Endothelial cell (in vitro differentiated cells): Measurements from ENCODE around the gene SYNDIG1. TPM values are rescaled to one million over a fixed set of nuclear protein-coding genes. Genes with fewer than 3 reads are reported as not detected.

Experiments used
- DNase-seq: peaks from one replicate; pipeline ENCODE4 v3.0.0; 2021; ENCODE audit warnings: low spot score
- H3K27ac Mint-ChIP-seq: one replicate; pipeline ENCODE4 v1.8.0; 2021; ENCODE audit warnings: mixed read lengths, inconsistent platforms; ENCODE audit not compliant: unreplicated experiment
- H3K27me3 Mint-ChIP-seq: one replicate; pipeline ENCODE4 v1.8.0; 2021; ENCODE audit warnings: mild to moderate bottlenecking, moderate library complexity, mixed read lengths, inconsistent platforms; ENCODE audit not compliant: unreplicated experiment
- H3K36me3 Mint-ChIP-seq: one replicate; pipeline ENCODE4 v1.8.0; 2021; ENCODE audit warnings: mild to moderate bottlenecking, low read depth, mixed read lengths, inconsistent platforms; ENCODE audit not compliant: unreplicated experiment
- H3K4me1 Mint-ChIP-seq: one replicate; pipeline ENCODE4 v1.8.0; 2021; ENCODE audit warnings: mild to moderate bottlenecking, mixed read lengths, inconsistent platforms; ENCODE audit not compliant: unreplicated experiment
- H3K4me3 Mint-ChIP-seq: one replicate; pipeline ENCODE4 v1.8.0; 2021; ENCODE audit warnings: mild to moderate bottlenecking, mixed read lengths, inconsistent platforms; ENCODE audit not compliant: unreplicated experiment
- H3K9me3 Mint-ChIP-seq: one replicate; pipeline ENCODE4 v1.8.0; 2021; ENCODE audit warnings: mixed read lengths, inconsistent platforms; ENCODE audit not compliant: unreplicated experiment
- total RNA-seq: library from RNA; stranded (reverse); fragmentation: NEBNext Ultra II Directional; extraction: Animal tissue kit (Norgen Biotek cat#: 25700); gene quantifications from one replicate; pipeline ENCODE4 v1.2.1, GENCODE V29; 2021; ENCODE audit not compliant: unreplicated experiment
- TF ChIP-seq, protein P1 (sequence below): fragments of 200-600 bp; sonication (generic); IDR thresholded peaks from one replicate; pipeline ENCODE4 v1.5.0; 2021; ENCODE audit warnings: antibody characterized with exemption; ENCODE audit not compliant: unreplicated experiment

Gene SYNDIG1
- total RNA-seq, 1 donor from 2014 or later, result 8.1 TPM

DNA sequence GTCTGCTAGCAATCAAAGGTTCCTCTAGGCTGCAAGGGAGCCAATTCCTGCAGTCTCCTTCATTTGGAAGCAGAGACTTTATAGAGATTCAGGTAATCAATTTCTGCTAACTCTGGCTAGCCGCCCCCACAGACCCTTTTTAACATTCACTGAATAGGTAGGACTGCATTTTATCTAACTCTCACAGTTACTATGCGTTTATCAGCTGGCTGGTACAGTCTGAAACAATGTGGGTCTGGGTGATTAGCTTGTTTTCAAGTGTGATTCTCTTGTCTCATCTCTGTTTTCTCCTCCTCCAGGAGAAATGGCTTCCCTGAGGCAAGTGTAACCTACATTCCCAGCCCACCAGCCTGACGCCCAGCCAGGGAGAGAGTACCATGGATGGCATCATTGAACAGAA, 73.3 kb downstream of the SYNDIG1 start:
- H3K9me3 Mint-ChIP-seq, result no peaks in the 10 kb centered on the region
- peaks cover 3% of the 10 kb centered on the region for H3K4me1 Mint-ChIP-seq
- peaks cover 5% of the 10 kb centered on the region for H3K27me3 Mint-ChIP-seq
- no peak for DNase-seq
- no peak overlapping the region for H3K27ac Mint-ChIP-seq
- no peak overlapping the region for H3K4me3 Mint-ChIP-seq
- peaks cover 18% of the 10 kb centered on the region for H3K36me3 Mint-ChIP-seq
- TF ChIP-seq, protein P1, sequence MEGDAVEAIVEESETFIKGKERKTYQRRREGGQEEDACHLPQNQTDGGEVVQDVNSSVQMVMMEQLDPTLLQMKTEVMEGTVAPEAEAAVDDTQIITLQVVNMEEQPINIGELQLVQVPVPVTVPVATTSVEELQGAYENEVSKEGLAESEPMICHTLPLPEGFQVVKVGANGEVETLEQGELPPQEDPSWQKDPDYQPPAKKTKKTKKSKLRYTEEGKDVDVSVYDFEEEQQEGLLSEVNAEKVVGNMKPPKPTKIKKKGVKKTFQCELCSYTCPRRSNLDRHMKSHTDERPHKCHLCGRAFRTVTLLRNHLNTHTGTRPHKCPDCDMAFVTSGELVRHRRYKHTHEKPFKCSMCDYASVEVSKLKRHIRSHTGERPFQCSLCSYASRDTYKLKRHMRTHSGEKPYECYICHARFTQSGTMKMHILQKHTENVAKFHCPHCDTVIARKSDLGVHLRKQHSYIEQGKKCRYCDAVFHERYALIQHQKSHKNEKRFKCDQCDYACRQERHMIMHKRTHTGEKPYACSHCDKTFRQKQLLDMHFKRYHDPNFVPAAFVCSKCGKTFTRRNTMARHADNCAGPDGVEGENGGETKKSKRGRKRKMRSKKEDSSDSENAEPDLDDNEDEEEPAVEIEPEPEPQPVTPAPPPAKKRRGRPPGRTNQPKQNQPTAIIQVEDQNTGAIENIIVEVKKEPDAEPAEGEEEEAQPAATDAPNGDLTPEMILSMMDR, result no peak

- DNase-seq, result no peak
- H3K9me3 Mint-ChIP-seq, result no peaks in the 10 kb centered on the region
- H3K4me1 Mint-ChIP-seq, result peaks cover 3% of the 10 kb centered on the region
- TF ChIP-seq, protein P1, result no peak
- H3K27me3 Mint-ChIP-seq, result peaks cover 5% of the 10 kb centered on the region
- peaks cover 19% of the 10 kb centered on the region for H3K36me3 Mint-ChIP-seq
- no peak overlapping the region for H3K4me3 Mint-ChIP-seq
- no peak overlapping the region for H3K27ac Mint-ChIP-seq
These were observed 73.7 kb downstream of the SYNDIG1 start for GRCh38 chr20:24543168-24543567.

GRCh38 chr20:24543741-24544140, 74.3 kb downstream of the SYNDIG1 start:
- no peak for DNase-seq
- TF ChIP-seq, protein P1, result no peak
- peaks cover 5% of the 10 kb centered on the region for H3K27me3 Mint-ChIP-seq
- H3K4me1 Mint-ChIP-seq, result peaks cover 3% of the 10 kb centered on the region
- peaks cover 22% of the 10 kb centered on the region for H3K36me3 Mint-ChIP-seq
- no peak overlapping the region for H3K4me3 Mint-ChIP-seq
- no peak overlapping the region for H3K27ac Mint-ChIP-seq
- no peaks in the 10 kb centered on the region for H3K9me3 Mint-ChIP-seq

GRCh38 chr20:24544371-24544770, 74.9 kb downstream of the SYNDIG1 start:
- Mint-ChIP-seq H3K27ac (no peak overlapping the region), H3K9me3 (no peaks in the 10 kb centered on the region), H3K36me3 (peaks cover 22% of the 10 kb centered on the region), H3K4me3 (no peak overlapping the region), H3K27me3 (peaks cover 5% of the 10 kb centered on the region), H3K4me1 (peaks cover 3% of the 10 kb centered on the region)
- no peak for DNase-seq
- TF ChIP-seq, protein P1, result no peak

- H3K36me3 Mint-ChIP-seq, result peaks cover 22% of the 10 kb centered on the region
- DNase-seq, result no peak
- peaks cover 3% of the 10 kb centered on the region for H3K4me1 Mint-ChIP-seq
- TF ChIP-seq, protein P1, result no peak
- no peak overlapping the region for H3K27ac Mint-ChIP-seq
- peak overlapping the region; percentile 17 for H3K4me3 Mint-ChIP-seq
- no peaks in the 10 kb centered on the region for H3K9me3 Mint-ChIP-seq
- peaks cover 5% of the 10 kb centered on the region for H3K27me3 Mint-ChIP-seq
These were observed 75.7 kb downstream of the SYNDIG1 start for GRCh38 chr20:24545168-24545567.
